SK-N-SH (cell line): Measurements from ENCODE around the gene TMEM74B. TPM values are rescaled to one million over a fixed set of nuclear protein-coding genes. Genes with fewer than 3 reads are reported as not detected.
"Not testable (repeated sequence)": the region's sequence is repeated elsewhere in the genome, so short reads cannot be mapped to it uniquely, and the experiment has no call there.

Experiments used
- CTCF ChIA-PET: fragments of 300-600, 350-600 bp; formaldehyde crosslinking; extraction: SDS; loops from one replicate; lab custom pipeline; 2021; lab: Yijun Ruan, JAX
- POLR2A ChIA-PET: fragments of 350-600 bp; sonication (Branson Sonifier 250); formaldehyde crosslinking; extraction: SDS; loops from one replicate; lab custom pipeline; 2020; ENCODE audit warnings: antibody characterized with exemption, inconsistent platforms; lab: Yijun Ruan, JAX
- DNase-seq: peaks from one replicate; pipeline ENCODE4 v3.0.0; 2012
- H2AFZ ChIP-seq: fragments of 200-600 bp; sonication (generic); 2 replicates; pipeline ENCODE4 v1.8.1; 2016; ENCODE audit warnings: antibody characterized with exemption, mild to moderate bottlenecking, low read depth
- H3F3A ChIP-seq: fragments of 200-600 bp; sonication (generic); replicated peaks from 2 replicates; pipeline ENCODE3; 2016; ENCODE audit warnings: antibody characterized with exemption, mild to moderate bottlenecking; ENCODE audit not compliant: insufficient read depth
- H3K27ac ChIP-seq, 2 experiments: fragments of 200-500 bp in 1 of 2; fragments of 200-600 bp in 1 of 2; sonication (Bioruptor generic) in 1 of 2; sonication (generic), shearing (Covaris generic) in 1 of 2; 2 replicates each; pipeline versions ENCODE4 v1.5.1 to v1.6.1; 2014 to 2016; ENCODE audit warnings: low read depth in 2 of 2, inconsistent platforms in 1 of 2, low read length in 1 of 2, mild to moderate bottlenecking in 1 of 2, mixed read lengths in 1 of 2
- H3K27me3 ChIP-seq: fragments of 200-600 bp; sonication (generic), shearing (Covaris generic); 2 replicates; pipeline ENCODE4 v1.6.1; 2016; ENCODE audit warnings: mixed run types; ENCODE audit not compliant: insufficient read depth
- H3K36me3 ChIP-seq, 2 experiments: fragments of 200-500 bp in 1 of 2; fragments of 200-600 bp in 1 of 2; sonication (Bioruptor generic) in 1 of 2; sonication (generic) in 1 of 2; replicated peaks in 1 of 2; 2 replicates each; pipeline versions ENCODE3 to v1.5.1; 2014 to 2016; ENCODE audit warnings: low read length in 1 of 2, mild to moderate bottlenecking in 1 of 2; ENCODE audit not compliant: insufficient read depth in 2 of 2, control insufficient read depth in 1 of 2
- H3K4me1 ChIP-seq, 2 experiments: fragments of 200-500 bp in 1 of 2; fragments of 200-600 bp in 1 of 2; sonication (Bioruptor generic) in 1 of 2; sonication (generic), shearing (Covaris generic) in 1 of 2; 2 replicates each; pipeline versions ENCODE4 v1.5.1 to v1.6.1; 2014 to 2016; ENCODE audit warnings: low read depth in 1 of 2, low read length in 1 of 2, mixed run types in 1 of 2; ENCODE audit not compliant: insufficient read depth in 2 of 2, control insufficient read depth in 1 of 2
- H3K4me2 ChIP-seq: fragments of 200-600 bp; sonication (generic), shearing (Covaris generic); 2 replicates; pipeline ENCODE4 v1.6.1; 2017; ENCODE audit warnings: mixed run types
- H3K4me3 ChIP-seq, 2 experiments: fragments of 200-500 bp in 1 of 2; fragments of 200-600 bp in 1 of 2; sonication (Bioruptor generic) in 1 of 2; sonication (generic), shearing (Covaris generic) in 1 of 2; 2 replicates each; pipeline versions ENCODE4 v1.5.1 to v1.8.1; 2014 to 2016; ENCODE audit warnings: low read depth in 2 of 2, inconsistent platforms in 1 of 2, low read length in 1 of 2, mild to moderate bottlenecking in 1 of 2, mixed read lengths in 1 of 2, moderate library complexity in 1 of 2
- H3K79me2 ChIP-seq: fragments of 200-600 bp; sonication (generic); 2 replicates; pipeline ENCODE4 v1.8.1; 2017; ENCODE audit warnings: mild to moderate bottlenecking; ENCODE audit not compliant: insufficient read depth
- H3K9ac ChIP-seq: fragments of 200-600 bp; sonication (generic); 2 replicates; pipeline ENCODE4 v1.6.1; 2017; ENCODE audit warnings: mixed run types
- H3K9me2 ChIP-seq: fragments of 200-600 bp; sonication (generic); 2 replicates; pipeline ENCODE4 v1.6.1; 2017; ENCODE audit warnings: mixed run types
- H3K9me3 ChIP-seq: fragments of 200-600 bp; sonication (generic); 2 replicates; pipeline ENCODE4 v1.6.1; 2017; ENCODE audit warnings: mixed run types, mild to moderate bottlenecking, moderate library complexity
- H4K20me1 ChIP-seq: fragments of 200-600 bp; sonication (generic); 2 replicates; pipeline ENCODE4 v1.6.1; 2017; ENCODE audit warnings: mild to moderate bottlenecking, mixed run types; ENCODE audit not compliant: insufficient read depth
- CTCF ChIP-seq: fragments of 200-600 bp; sonication (generic); IDR thresholded peaks from 2 replicates; pipeline ENCODE4 v1.6.1; 2017; ENCODE audit warnings: antibody characterized with exemption, mild to moderate bottlenecking, moderate library complexity
- EP300 ChIP-seq, 2 experiments: IDR thresholded peaks; 2 replicates each; pipeline versions ENCODE4 v1.4.0 to v1.6.1; 2012; ENCODE audit warnings: borderline replicate concordance in 1 of 2, low read depth in 1 of 2, low read length in 1 of 2
- EZH2phosphoT487 ChIP-seq: fragments of 200-600 bp; sonication (generic); IDR thresholded peaks from 2 replicates; pipeline ENCODE4 v1.6.1; 2017; ENCODE audit warnings: low read depth, mixed run types, mild to moderate bottlenecking, antibody characterized with exemption, moderate library complexity, borderline replicate concordance
- GABPA ChIP-seq: IDR thresholded peaks from 2 replicates; pipeline ENCODE4 v1.4.0; 2012; ENCODE audit warnings: low read depth, mild to moderate bottlenecking
- IRF3 ChIP-seq: fragments of 150-350 bp; IDR thresholded peaks from 2 replicates; pipeline ENCODE4 v1.6.1; 2016; ENCODE audit warnings: mild to moderate bottlenecking, low read depth, low read length
- JUND ChIP-seq: IDR thresholded peaks from 2 replicates; pipeline ENCODE4 v1.4.0; 2012
- MXI1 ChIP-seq: IDR thresholded peaks from 2 replicates; pipeline ENCODE4 v1.6.1; 2012; ENCODE audit warnings: mild to moderate bottlenecking, low read depth, low read length, improper control_type of control experiment
- RAD21 ChIP-seq: IDR thresholded peaks from 2 replicates; pipeline ENCODE4 v1.6.1; 2012; ENCODE audit warnings: mild to moderate bottlenecking, low read length
- REST ChIP-seq: IDR thresholded peaks from 2 replicates; pipeline ENCODE4 v1.6.1; 2012; ENCODE audit warnings: mild to moderate bottlenecking, low read depth, low read length, moderate library complexity
- USF1 ChIP-seq: IDR thresholded peaks from 2 replicates; pipeline ENCODE4 v1.4.0; 2012; ENCODE audit warnings: low read depth, borderline replicate concordance
- YY1 ChIP-seq: IDR thresholded peaks from 2 replicates; pipeline ENCODE4 v1.4.0; 2012; ENCODE audit warnings: low read depth, mild to moderate bottlenecking
- WGBS: methylation state at CpG from one replicate; pipeline ENCODE4 v1.1.6; 2017; ENCODE audit warnings: low lambda C conversion rate; 5-methylcytosine and 5-hydroxymethylcytosine counted together
- polyA plus RNA-seq, 3 experiments: library from polyadenylated mRNA; depleted of rRNA; stranded (reverse); fragments of >200 nt; gene quantifications; 2 replicates each; pipeline ENCODE4 v1.2.3, GENCODE V29; 2012

TMEM74B gene
- polyA plus RNA-seq, 1 of the 3 experiments (the other 2 are of a cell fraction): 1.8 TPM

GRCh38 chr20:1150218-1150617 lies 34.6 kb downstream of the TMEM74B start (continued):
- TF ChIP-seq CTCF (no peak), USF1 (no peak), GABPA (no peak), JUND (no peak)

- H3K27ac ChIP-seq, H3K9ac ChIP-seq, H3F3A ChIP-seq, H3K9me2 ChIP-seq, H3K4me3 ChIP-seq, DNase-seq, H2AFZ ChIP-seq, H3K9me3 ChIP-seq, H3K27me3 ChIP-seq, POLR2A ChIA-PET, H3K4me2 ChIP-seq, H3K4me1 ChIP-seq, H4K20me1 ChIP-seq: not testable (repeated sequence)
- 92% methylated on average over 2 of the region's 2 CpGs for WGBS
- CTCF ChIA-PET: interaction anchor here (1.6 kb wide), 1 partner anchor 63 kb away, joined by 5 read pairs; no protein-coding TSS in a partner anchor
- H3K36me3 ChIP-seq: peaks cover 33 to 82% of the 10 kb centered on the region in 2 experiments
- H3K79me2 ChIP-seq: peaks cover 21% of the 10 kb centered on the region
These were observed 35.0 kb downstream of the TMEM74B start for GRCh38 chr20:1149812-1150211.

GRCh38 chr20:1146957-1147356 lies 37.8 kb downstream of the TMEM74B start:
- Histone ChIP-seq H4K20me1 (no peaks in the 10 kb centered on the region), H3K4me1 (no peaks in the 10 kb centered on the region), H3F3A (no peaks in the 10 kb centered on the region), H3K9me3 (no peaks in the 10 kb centered on the region), H3K9me2 (no peaks in the 10 kb centered on the region), H3K79me2 (peaks cover 14% of the 10 kb centered on the region), H3K27me3 (no peaks in the 10 kb centered on the region), H3K9ac (no peak overlapping the region), H2AFZ (no peak overlapping the region), H3K36me3 (peaks cover 26 to 59% of the 10 kb centered on the region in 2 experiments), H3K27ac (no peak overlapping the region), H3K4me3 (no peak overlapping the region), H3K4me2 (no peak overlapping the region)
- ChIA-PET POLR2A (no interaction called here), CTCF (interaction anchor here (2.1 kb wide), 1 partner anchor 38 kb away, joined by 6 read pairs; no protein-coding TSS in a partner anchor)
- WGBS: 93% methylated on average over 5 of the region's 5 CpGs
- DNase-seq: no peak
- TF ChIP-seq REST (no peak), EZH2phosphoT487 (no peak), CTCF (no peak), RAD21 (no peak), IRF3 (no peak), YY1 (no peak), EP300 (IDR thresholded peaks at IDR 0.05; ENCODE audit: borderline replicate concordance in 1 of 2, low read depth in 1 of 2, low read length in 1 of 2) (no peak), MXI1 (no peak)
